ENCODE measurements around the gene LAS1L.

Gene LAS1L

GRCh38 chrX:65517923-65518322 is 16.7 kb downstream of the LAS1L start:
- FAIRE-seq (no peak), DNase-seq (ENCODE audit: insufficient read length, low spot score) (no peak)
- TF ChIP-seq, protein P1, sequence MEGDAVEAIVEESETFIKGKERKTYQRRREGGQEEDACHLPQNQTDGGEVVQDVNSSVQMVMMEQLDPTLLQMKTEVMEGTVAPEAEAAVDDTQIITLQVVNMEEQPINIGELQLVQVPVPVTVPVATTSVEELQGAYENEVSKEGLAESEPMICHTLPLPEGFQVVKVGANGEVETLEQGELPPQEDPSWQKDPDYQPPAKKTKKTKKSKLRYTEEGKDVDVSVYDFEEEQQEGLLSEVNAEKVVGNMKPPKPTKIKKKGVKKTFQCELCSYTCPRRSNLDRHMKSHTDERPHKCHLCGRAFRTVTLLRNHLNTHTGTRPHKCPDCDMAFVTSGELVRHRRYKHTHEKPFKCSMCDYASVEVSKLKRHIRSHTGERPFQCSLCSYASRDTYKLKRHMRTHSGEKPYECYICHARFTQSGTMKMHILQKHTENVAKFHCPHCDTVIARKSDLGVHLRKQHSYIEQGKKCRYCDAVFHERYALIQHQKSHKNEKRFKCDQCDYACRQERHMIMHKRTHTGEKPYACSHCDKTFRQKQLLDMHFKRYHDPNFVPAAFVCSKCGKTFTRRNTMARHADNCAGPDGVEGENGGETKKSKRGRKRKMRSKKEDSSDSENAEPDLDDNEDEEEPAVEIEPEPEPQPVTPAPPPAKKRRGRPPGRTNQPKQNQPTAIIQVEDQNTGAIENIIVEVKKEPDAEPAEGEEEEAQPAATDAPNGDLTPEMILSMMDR (IDR thresholded peaks at IDR 0.05; ENCODE audit: insufficient read depth, missing control alignments) = no peak

DNA sequence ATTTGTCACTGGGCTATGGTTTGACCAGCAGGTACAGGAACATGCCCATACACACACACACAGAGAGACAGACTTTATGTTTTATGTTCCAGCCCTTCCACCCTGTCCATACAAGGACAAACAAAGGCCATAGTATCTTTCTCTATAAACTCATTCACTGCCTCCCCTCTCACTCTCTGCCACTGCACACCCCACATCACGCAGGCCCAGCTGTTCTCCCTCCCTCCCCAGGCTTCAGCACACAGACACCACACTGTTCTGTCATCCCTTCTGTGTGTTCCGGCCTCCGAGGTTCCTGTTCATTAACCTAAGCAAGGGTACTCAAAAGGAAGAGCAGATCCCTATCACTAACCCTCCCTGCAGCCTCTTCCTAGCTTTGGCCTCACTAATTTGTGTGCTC is 17.8 kb downstream of the LAS1L start:
- no peak for FAIRE-seq
- TF ChIP-seq, protein P1 (IDR thresholded peaks at IDR 0.05; ENCODE audit: insufficient read depth, missing control alignments) = no peak
- no peak for DNase-seq (ENCODE audit: insufficient read length, low spot score)

DNA sequence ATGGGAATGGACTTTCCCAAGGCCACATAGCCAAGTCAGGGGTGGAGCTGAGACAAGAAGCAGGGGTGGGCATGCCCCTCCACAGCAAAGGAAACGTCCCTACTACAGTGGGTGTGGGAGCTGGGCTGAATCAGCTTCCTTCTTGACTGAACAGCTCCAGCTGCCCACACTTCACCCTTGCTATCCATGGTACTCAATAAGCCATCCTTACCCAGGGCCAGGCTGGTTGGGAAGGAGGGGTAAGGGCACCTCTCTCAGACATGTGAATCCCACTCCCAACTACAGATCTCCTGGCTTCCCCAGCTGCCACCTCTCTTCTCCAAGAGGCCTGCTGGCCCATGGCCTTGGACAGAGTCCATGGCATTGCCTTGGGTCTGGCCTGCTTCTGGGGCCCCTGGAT is 21.0 kb downstream of the LAS1L start:
- no peak for DNase-seq (ENCODE audit: insufficient read length, low spot score)
- TF ChIP-seq, protein P1 (IDR thresholded peaks at IDR 0.05; ENCODE audit: insufficient read depth, missing control alignments) = no peak
- no peak for FAIRE-seq

DNA sequence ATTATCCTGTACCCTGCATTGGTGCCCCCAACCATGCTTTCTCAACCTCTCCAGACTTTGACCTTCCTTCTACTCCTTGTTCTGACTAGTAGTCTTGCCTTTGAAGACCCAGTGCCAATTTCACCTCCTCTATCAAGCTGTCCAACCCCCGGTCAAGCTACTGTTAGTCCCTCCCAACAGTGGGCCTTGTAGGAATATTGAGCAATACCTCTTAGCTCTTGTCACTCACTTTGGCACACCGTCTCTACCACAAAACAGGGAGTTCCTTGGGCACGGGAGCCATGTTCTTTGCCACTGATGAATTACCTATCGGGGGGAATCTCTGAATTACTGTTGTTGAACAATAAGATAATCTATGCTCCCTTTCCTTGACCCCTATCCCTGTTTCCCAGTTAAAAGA is 25.2 kb downstream of the LAS1L start:
- DNase-seq (ENCODE audit: insufficient read length, low spot score) (no peak), FAIRE-seq (no peak)
- TF ChIP-seq, protein P1 (IDR thresholded peaks at IDR 0.05; ENCODE audit: insufficient read depth, missing control alignments) = no peak

- TF ChIP-seq, protein P1 (IDR thresholded peaks at IDR 0.05; ENCODE audit: insufficient read depth, missing control alignments) = no peak
- DNase-seq (ENCODE audit: insufficient read length, low spot score) (no peak), FAIRE-seq (no peak)
Measured at GRCh38 chrX:65508851-65509250, 25.7 kb downstream of the LAS1L start.

DNA sequence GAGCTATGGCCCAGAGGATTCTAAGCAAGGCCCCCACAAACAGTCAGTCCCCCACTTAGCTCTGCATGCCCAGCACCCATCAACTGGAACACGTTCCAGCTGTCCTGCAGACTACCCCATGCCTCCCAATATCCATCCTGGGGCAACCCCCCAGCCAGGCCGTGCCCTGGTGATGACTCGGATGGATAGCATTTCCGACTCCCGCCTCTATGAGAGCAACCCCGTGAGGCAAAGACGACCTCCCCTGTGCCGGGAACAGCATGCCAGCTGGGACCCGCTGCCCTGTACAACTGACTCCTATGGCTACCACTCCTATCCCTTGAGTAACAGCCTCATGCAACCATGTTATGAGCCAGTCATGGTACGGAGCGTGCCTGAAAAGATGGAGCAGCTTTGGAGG is 32.0 kb downstream of the LAS1L start:
- TF ChIP-seq, protein P1 (IDR thresholded peaks at IDR 0.05; ENCODE audit: insufficient read depth, missing control alignments) = no peak
- FAIRE-seq = no peak
- no peak for DNase-seq (ENCODE audit: insufficient read length, low spot score)

GRCh38 chrX:65493431-65493830 is 41.2 kb downstream of the LAS1L start:
- DNase-seq (ENCODE audit: insufficient read length, low spot score) (no peak), FAIRE-seq (no peak)
- TF ChIP-seq, protein P1 (IDR thresholded peaks at IDR 0.05; ENCODE audit: insufficient read depth, missing control alignments) = no peak
